Stomach (tissue), 4 donors: Measurements from ENCODE around the gene DGCR2.

Source experiments
- CTCF ChIP-seq, 7 experiments: fragments of 450-650 bp in 4 of 7; fragments of 200-600 bp in 3 of 7; sonication (generic) in 3 of 7; IDR thresholded peaks; one replicate each; pipeline ENCODE4 v1.5.1; 2016 to 2019; ENCODE audit warnings: antibody characterized with exemption in 7 of 7, control low read depth in 2 of 7, mild to moderate bottlenecking in 1 of 7
- EP300 ChIP-seq: sonication (generic); formaldehyde crosslinking; IDR thresholded peaks from one replicate; pipeline ENCODE4 v1.6.1; 2017; ENCODE audit warnings: antibody characterized with exemption

- no peak for TF ChIP-seq CTCF (IDR thresholded peaks at IDR 0.05)
- no peak for TF ChIP-seq EP300
These were observed 14.5 kb downstream of the DGCR2 start for GRCh38 chr22:19107730-19108074.
